Measurements from ENCODE around the gene GSTK1.
"Not testable (repeated sequence)": the region's sequence is repeated elsewhere in the genome, so short reads cannot be mapped to it uniquely, and the experiment has no call there.

The GSTK1 gene

DNA sequence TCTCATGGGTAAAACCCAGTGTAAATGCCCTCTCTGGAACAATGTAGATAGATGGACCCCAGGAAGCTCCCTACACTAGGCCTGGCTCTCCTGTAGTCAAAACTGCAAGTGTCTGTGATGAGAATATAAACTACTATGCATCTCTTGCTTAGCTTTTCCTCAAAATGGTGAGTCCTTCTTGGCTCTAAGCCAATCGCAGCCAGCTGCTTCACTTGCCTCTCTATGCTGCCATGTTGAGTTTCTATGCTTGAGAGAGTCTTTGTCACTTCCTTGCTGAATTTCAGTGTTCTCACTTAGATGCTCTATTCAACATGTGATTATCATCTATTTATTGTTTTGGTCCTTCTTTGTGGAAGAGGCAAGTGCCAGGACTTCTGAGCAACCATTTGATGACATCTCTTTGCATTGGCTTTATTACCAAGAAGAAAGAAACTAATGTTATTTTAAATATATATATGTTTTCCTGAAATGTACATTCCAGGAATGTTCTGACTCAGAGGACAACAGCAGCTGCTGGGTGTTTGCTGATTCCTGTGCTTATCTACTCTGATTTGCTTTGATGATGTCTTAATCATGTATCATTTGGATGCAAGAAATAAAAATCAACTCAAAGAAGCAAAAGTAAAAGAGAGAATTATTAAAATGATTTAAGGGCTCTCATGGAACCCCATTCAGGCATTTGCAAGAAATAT lies 24.8 kb upstream of the GSTK1 start:
- no peak for DNase-seq (ENCODE audit: low read depth)

DNA sequence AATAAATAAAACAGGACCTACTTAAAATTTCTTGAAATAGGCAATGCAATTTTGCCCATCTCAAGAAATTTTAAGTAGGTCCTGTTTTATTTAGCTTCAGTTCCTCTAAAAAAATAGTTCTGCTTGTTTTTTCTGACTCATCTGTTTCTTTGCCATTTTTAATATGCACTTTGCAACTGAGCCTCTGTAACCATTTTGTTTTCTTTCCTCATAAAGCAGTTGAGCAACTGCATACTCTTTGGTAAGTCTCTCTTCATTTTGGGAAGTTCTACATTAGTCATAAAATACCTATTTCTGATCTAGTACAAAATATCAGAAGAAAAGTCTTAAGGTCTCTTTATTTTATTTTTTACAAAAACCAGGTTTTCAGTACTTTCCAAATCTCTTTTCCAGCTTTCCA lies 23.4 kb upstream of the GSTK1 start:
- no peak for DNase-seq (ENCODE audit: low read depth)

DNA sequence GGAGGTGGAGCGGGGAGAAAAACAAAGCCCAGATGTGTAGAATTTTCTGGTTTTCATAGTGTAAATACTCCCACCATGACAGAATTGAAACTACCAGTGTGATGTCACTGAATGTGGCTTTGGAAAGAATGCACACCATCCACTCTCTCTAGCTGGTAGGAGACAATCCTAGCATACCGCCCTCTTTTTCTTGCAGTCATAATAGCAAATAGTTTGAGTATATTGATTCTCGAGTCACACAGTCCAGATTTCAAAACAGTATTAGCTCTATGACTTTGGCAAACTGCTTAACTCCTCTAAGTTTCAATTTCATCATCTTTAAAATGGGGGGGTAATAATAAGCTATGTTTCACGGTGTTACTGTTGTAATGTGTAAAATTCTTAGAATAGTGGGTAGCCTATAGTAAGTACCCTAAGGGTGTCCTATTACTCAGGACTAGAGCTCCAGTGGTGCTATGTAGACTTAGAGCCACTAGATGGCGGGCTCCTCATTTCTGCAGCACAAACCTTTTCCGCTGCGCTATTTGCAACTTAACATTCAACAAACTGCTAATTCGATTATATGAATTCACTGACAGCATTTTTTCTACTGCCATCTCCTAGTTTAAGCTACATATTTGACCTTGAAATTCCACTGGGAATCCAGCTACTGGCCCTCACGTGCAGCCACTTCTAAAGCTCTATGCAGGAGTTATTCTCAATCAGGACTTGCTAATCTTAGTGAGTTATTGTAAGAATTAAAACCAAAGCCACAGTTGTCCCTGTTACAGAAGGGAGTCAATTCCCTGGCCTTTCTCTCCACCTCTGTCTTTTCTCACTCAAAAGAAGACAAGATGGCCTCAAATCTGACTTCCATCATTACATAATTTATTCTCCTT lies 22.7 kb upstream of the GSTK1 start:
- peak; percentile 42 for DNase-seq (ENCODE audit: low read depth)

DNA sequence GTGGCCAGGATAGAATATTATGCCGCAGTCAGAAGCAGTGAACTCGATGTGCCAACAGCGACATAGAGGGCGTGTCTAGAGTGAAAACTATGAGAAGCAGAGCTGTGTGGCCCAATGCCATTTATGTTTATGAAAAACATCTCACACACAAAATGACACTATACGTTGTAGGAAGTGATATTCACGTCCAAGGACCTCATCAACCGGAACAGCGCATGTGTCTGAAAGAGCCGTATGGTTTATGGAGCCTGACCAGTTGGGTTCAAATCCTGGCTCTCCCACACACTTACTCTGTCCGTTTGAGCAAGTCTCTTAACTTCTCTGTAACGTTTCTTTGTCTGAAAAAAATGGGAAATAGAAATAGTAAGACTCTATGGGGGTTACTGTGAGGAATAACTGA lies 20.9 kb upstream of the GSTK1 start:
- no peak for DNase-seq (ENCODE audit: low read depth)

DNA sequence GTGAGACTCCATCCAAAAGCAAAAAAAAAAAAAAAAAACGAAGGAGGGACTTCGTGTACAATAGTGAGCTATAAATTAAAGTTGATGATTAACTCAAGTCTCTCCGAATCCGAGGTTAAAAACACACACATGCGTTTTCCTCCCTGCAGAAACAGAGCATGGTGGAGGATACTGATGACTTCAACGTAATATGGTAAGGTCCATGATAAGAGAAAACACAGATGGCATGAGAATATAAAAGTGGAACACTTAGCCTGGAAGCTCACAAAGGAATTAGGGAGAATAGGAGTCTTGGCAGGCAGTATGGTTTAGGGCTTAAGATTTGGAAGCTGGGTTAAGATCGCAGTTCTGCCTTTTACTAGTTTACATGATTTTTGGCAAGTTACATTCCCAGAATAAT lies 20.1 kb upstream of the GSTK1 start:
- DNase-seq (ENCODE audit: low read depth) = no peak

DNA sequence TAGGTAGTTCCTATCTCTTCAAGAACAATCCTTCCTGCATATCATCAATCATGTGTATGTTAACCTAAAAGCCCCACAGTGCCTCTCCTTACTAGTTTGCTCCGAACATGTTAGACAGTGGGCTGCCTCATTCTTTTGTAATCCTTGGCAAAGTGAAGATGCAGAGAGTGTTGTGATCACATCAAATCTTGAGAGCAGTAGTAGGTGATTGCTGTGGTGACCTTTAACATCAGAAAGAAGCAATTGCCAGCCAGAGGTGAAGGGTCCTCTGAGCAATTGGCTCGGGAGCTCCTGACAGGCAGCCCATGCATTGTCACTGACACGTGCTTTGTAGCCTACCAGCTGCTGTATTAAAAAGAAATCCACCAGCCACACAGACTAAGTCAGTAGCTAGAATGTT lies 19.6 kb upstream of the GSTK1 start:
- DNase-seq (ENCODE audit: low read depth) = no peak

DNA sequence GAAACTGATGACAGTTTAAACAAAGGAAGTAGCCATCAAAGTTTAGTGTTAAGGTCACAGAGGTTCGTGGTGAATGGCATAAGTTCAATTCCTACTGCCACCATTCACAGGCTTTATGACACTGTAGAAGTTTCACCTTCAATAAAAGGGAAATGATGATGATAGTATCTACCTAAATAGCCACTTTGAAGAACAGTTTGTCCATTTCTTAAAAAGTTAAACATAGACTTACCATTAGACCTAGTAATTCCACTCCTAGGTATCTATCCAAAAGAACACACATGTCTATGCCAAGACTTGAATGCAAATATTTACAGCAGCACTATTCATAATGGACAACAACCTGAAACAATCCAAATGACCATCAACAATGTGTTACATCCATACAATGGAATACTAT lies 18.9 kb upstream of the GSTK1 start:
- no peak for DNase-seq (ENCODE audit: low read depth)

DNA sequence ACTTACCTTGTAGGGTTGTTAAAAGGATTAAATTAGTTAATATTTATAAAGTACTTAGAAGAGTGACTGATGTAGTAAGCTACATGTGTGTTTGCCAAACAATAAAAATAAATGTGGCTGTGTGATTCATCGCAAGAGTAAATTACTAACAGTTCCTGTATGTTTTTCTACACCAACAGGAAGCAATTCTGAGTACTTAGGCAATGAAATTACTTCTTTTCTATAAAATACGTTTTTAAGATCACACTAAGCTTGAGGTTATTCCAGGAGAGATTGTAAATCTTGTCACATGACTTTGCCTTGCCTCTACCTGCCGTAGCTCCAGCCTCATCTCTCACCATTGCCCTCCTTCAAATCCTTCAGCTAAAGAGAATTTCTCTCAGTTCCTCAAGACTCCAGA lies 18.1 kb upstream of the GSTK1 start:
- DNase-seq (ENCODE audit: low read depth) = no peak

DNA sequence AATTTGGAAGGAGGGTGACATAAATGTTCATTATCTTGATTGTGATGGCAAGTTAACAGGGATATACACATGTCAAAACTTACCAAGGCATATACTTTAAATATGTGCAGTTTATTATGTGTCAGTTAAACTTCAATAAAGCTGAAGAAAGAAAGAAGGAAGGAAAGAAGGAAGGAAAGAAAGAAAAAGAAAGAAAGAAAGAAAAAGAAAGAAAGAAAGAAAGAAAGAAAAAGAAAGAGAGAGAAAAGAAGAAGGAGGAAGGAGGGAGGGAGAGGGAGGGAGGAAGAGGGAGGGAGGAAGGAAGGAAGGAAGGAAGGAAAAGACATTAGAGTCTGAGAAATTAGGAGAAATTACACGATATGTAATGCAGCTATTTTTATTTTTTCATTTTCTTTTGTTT lies 15.9 kb upstream of the GSTK1 start:
- DNase-seq (ENCODE audit: low read depth) = no peak

DNA sequence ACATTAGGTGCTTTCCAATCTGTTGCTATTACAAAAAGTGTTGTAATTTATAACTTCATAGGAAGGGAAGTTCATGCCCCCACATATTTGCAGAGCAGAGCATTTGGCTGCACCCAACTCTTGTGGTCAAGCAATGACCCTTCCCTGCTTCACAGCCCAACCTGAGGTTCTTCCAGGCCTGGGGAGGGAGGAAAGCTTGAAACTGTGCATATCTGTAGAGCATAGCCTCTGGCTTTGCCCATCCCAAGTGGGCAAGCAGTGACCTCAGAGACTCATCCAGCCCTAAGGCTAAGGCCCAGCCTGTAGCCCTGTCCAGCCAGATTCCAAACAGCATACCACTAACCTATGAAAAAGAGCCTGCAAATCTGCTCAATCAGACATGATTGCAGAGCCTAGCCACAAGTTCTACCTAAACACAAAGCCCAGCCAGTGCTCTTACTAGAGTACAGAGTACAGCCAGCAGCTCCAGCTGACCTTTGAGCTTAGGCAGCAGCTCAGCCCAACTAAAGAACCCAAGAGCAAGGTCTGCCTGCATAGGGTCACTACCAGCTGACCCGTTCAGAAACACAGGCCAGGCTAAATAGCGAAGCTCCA lies 14.4 kb upstream of the GSTK1 start:
- DNase-seq (ENCODE audit: low read depth) = no peak

DNA sequence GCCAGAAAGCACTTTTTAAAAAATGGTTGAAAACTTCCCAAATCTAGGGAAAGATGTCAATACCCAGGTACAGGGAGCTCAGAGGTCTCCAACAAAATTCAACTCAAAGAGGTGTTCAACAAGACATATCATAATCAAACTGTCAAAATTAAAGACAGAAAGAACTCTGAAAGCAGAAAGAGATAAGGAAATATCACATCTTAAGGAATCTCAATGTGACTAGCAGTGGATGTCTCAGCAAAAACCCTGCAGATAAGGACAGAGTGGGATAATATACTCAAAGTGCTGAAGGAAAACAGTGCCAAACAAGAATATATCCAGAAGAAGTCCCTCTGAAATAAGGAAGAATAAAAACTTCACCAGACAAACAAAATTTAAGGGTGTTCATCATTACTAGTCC lies 13.0 kb upstream of the GSTK1 start:
- DNase-seq (ENCODE audit: low read depth) = no peak

DNA sequence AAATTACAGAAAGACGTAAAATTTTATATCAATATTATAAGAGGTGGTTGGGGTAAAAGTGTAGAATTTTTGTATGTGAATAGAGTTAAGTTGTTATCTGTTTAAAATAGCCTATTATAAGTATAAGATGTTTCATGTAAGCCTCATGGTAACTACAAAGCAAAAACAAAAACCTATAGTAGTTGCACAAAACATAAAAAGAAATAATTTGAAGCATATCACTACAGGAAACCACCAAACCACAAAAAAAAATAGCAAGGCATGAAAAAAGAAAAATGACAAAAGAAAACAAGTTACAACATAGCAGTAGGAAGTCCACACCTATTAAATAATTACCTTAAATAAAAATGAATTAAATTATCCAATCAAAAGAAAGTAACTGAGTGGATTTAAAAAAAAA lies 12.4 kb upstream of the GSTK1 start:
- DNase-seq (ENCODE audit: low read depth) = no peak

DNA sequence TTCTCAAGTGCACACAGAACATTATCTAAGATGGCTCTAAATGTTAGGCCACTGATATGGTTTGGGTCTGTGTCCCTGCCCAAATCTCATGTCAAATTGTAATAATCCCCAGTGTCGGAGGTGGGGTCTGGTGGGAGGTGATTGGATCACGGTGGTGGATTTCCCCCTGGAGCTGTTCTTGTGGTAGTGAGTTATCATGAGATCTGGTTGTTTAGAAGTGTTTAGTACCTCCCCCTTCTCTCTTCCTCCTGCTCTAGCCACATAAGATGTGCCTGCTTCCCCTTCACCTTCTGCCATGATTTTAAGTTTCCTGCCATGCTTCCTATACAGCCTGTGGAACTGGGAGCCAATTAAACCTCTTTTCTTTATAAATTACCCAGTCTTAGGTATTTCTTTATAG lies 11.2 kb upstream of the GSTK1 start:
- no peak for DNase-seq (ENCODE audit: low read depth)

DNA sequence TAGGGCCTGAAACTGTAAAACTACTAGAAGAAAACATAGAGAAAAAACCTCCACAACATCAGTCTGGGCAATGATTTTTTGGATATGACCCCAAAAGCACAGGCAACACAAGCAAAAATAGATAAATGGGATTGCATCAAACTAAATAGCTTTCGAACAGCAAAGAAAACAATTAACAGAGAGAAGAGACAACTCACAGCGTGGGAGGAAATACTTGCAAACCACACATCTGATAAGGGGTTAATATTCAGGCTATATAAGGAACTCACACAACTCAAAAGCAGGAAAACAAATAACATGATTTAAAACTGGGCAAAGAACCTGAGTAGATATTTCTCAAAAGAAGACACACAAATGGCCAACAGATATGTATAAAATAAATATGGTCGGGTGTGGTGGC lies 7.7 kb upstream of the GSTK1 start:
- no peak for DNase-seq (ENCODE audit: low read depth)

DNA sequence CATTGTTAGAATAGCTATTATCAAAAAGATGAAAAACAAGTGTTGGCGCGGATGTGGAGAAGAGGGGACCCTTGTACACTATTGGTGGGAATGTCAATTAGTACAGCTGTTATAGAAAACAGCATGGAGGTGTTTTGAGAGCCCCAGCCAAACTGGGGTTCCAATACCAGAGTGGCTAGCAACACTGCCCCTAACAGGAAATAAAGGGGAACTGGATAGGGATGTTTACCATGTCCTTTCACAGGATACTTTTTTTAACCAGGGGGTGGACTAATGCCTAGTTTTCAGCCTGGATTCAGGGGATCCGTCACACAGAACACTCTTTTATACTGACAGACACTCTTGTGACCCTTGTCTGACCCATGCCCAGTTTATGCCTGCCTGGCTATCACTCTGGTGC lies 6.9 kb upstream of the GSTK1 start:
- no peak for DNase-seq (ENCODE audit: low read depth)

DNA sequence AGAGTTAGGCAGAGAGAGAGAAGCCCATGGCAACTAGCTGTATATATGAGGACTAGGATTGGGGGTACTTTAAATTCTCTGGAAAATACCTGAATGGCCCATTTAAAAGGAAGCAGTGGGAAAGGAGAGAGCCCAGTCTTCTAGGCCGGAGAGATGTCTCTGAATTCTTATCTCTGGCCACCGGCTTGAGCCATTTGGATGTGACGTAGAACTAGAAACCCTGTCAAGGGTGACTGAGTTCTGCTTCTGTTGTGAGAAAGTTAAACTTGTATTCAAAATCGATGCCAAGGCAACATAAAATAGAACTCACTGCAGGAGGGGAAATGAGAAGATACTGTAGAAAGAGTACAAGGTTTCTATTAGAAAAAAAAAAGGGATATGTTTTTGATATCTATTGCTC lies 6.3 kb upstream of the GSTK1 start:
- DNase-seq (ENCODE audit: low read depth) = no peak

DNA sequence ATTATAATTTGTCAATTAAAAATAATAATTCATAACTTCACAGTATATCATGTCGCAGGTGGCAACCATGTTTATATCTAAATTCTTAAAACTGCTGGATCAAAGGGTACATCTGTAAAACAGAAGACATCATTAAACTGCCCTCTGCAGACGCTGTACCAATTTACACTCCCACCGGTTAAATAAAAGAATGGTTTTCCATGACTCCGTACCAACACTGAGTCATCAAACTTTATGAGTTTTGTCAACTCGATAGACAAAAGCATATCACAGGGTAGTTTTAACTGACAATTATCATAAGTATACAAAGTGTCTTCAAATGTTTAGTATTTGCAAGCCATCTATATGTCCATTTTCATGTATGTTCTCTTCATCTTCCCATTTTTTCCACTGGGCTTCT lies 5.7 kb upstream of the GSTK1 start:
- no peak for DNase-seq (ENCODE audit: low read depth)

DNA sequence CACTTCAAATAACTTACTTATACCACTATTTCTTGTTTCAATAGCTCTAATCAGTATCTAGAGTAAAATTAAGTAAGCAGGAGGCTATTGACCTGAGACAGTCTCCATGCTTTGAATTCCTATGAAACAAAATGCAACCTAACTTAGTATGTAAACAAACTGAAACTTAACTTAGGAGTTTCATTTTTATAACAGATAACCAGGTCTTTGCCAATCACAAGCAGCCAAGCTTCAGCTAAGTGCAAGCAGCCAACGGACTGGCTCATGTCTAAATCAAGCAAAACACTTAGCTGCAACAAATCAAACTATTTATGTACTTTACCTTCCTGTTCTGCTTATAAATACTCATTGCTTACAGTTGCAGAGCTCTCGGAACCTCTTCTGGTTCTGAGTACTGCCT lies 4.4 kb upstream of the GSTK1 start:
- DNase-seq (ENCODE audit: low read depth) = no peak

DNA sequence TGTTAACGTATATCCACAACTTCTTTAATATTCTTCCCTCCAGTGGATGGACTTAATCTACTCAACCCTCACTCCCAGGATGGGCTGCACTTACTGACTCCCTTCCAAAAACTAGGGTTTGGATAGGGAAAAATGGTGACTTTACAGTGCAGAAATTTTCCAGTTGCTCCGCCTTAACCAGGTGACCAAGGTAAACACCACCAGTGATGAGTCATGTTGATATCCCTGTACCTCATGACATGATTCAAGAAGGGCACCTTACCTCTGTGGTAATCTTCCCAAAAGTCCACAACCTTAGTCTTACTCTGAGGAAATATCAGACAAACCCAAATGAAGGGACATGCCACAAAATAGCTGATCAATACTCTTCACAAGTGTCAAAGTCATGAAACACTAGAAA lies 3.5 kb upstream of the GSTK1 start:
- DNase-seq (ENCODE audit: low read depth) = no peak

DNA sequence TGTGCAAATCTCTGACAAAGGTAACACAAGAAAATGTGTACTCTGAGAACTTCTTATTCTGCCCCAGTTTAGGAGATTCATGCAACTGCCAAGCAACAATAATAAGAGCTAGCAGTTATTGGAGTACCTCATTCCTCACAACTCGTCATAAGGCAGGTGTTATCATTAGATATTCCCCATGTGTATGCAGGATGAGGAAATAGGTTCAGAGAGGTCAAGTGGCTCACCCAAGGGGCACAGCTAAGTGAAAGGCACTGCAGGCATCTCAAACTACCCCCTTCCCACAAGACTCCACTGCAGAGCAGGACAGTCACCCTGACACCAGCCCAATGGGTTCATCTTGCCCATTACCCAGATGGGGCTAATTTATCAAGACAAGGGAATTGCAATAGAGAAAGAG lies 1.3 kb upstream of the GSTK1 start:
- DNase-seq (ENCODE audit: low read depth) = no peak

DNA sequence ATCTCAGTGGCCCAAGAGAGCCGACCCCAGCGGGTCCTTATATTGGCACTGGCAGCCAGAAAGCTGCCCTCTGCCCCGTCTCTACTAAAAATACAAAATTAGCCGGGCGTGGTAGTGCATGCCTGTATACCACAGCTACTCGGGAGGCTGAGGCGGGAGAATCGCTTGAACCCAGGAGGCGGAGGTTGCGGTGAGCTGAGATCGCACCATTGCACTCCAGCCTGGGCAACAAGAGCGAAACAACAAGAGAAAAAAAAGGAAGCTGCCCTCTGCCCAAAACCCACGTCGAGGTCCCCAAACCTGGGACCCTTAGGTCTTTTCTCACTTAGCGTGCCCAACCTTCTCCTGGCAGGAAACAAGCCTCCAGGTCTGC lies 941 bp downstream of the GSTK1 start:
- DNase-seq (ENCODE audit: low read depth) = not testable (repeated sequence)

DNA sequence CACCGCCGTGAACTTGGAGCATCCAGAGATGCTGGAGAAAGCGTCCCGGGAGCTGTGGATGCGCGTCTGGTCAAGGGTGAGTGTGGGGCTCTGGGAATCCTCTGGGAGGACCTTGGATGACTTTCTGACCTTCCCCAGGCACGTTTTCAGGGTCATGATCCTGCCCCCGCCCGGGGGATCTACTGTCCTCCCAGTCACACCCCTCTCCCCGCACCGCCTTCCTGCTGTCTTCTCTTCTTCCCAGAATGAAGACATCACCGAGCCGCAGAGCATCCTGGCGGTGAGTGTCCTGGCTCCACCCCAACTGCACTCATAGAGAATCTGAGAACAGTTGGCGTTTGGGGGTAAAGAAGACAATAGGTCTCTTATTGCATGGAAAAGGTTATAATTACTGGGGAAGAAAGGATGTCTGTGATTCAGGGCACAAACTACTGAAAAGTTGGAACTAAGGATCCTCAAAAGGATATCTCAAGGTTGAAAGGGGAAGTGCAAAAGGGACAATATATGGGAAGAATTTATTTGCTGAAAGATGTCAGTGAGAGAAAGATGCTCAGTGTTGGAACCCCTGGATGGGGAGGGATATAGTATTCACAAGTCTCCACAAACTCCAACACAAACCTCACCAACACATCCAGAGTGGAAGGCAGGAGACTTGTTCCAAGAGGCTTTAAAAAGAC lies 1.9 kb downstream of the GSTK1 start:
- no peak for DNase-seq (ENCODE audit: low read depth)

DNA sequence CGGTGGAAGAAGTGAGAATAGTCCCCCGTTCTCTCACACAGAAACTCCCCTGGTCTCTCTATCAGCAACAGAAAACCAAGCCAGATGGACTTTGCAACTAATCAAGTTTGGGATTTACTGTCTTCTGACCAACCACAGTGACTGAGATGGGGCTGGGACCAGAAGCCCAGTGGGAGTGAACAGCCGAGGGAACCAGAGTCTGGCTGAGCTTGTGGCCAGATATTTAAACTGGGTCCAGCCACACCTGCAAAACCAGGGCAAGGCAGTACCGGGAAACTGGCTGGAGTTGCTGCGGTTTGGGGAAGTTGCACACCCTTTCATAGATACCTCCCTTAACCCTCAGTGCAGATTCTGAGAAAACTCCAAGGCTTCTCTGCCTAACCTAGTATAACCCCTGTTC lies 6.0 kb downstream of the GSTK1 start:
- no peak for DNase-seq (ENCODE audit: low read depth)
